Thymus (tissue), 11 donors: Measurements from ENCODE around the gene WFDC9. TPM values are rescaled to one million over a fixed set of nuclear protein-coding genes. Genes with fewer than 3 reads are reported as not detected.
"Not testable (repeated sequence)": the region's sequence is repeated elsewhere in the genome, so short reads cannot be mapped to it uniquely, and the experiment has no call there.

Source experiments
- DNase-seq, 9 donors: peaks; one replicate each; pipeline ENCODE4 v3.0.0-alpha.2; 2013; ENCODE audit warnings: low spot score in 9 of 9, low read depth in 6 of 9, missing footprints in 1 of 9
- H3K27ac ChIP-seq, 2 donors: one replicate each; pipeline ENCODE4 v1.5.1; 2013; ENCODE audit warnings: control low read depth in 1 of 2, low read depth in 1 of 2, low read length in 1 of 2, mild to moderate bottlenecking in 1 of 2, moderate library complexity in 1 of 2
- H3K27me3 ChIP-seq, 2 donors: one replicate each; pipeline ENCODE4 v1.5.1; 2013; ENCODE audit warnings: low read length in 1 of 2; ENCODE audit not compliant: control insufficient read depth in 2 of 2, insufficient read depth in 1 of 2
- H3K36me3 ChIP-seq, 2 donors: one replicate each; pipeline ENCODE4 v1.5.1; 2013; ENCODE audit warnings: low read length in 1 of 2, mild to moderate bottlenecking in 1 of 2, moderate library complexity in 1 of 2; ENCODE audit not compliant: control insufficient read depth in 2 of 2, insufficient read depth in 2 of 2
- H3K4me1 ChIP-seq, 2 donors: one replicate each; pipeline ENCODE4 v1.5.1; 2013; ENCODE audit warnings: low read length in 2 of 2; ENCODE audit not compliant: control insufficient read depth in 2 of 2, insufficient read depth in 2 of 2
- H3K4me3 ChIP-seq, 2 donors: one replicate each; pipeline ENCODE4 v1.5.1; 2013; ENCODE audit warnings: low read length in 2 of 2, control low read depth in 1 of 2, mild to moderate bottlenecking in 1 of 2
- H3K9me3 ChIP-seq, 2 donors: one replicate each; pipeline ENCODE4 v1.5.1; 2013; ENCODE audit warnings: low read length in 1 of 2, mild to moderate bottlenecking in 1 of 2; ENCODE audit not compliant: control insufficient read depth in 2 of 2, insufficient read depth in 1 of 2
- WGBS: extraction: QIAGEN DNeasy Blood & Tissue Kit; methylation state at CpG from one replicate; pipeline ENCODE4 v1.1.7; 2013; 5-methylcytosine and 5-hydroxymethylcytosine counted together
- polyA plus RNA-seq: library from polyadenylated mRNA; stranded (reverse); fragments of 200-250 nt; gene quantifications from one replicate; pipeline ENCODE4 v1.2.3, GENCODE V29; 2013
- total RNA-seq: library from RNA; stranded (reverse); fragments of 120-200 nt; gene quantifications from one replicate; pipeline ENCODE4 v1.2.4, GENCODE V29; 2013
- donor health status: healthy.

WFDC9 gene
- total and polyA plus RNA-seq, 2 donors = not detected

DNA sequence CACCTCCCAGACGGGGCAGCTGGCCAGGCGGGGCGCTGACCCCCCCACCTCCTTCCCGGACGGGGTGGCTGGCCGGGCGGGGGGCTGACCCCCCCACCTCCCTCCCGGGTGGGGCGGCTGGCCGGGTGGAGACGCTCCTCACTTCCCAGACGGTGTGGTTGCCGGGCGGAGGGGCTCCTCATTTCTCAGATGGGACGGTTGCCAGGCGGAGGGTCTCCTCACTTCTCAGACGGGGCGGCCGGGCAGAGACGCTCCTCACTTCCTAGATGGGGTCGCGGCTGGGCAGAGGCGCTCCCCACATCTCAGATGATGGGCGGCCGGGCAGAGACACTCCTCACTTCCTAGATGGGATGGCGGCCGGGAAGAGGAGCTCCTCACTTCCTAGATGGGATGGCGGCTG is 14.8 kb upstream of the WFDC9 start:
- not testable (repeated sequence) for H3K27me3 ChIP-seq, H3K9me3 ChIP-seq, DNase-seq, H3K4me1 ChIP-seq, H3K27ac ChIP-seq, H3K36me3 ChIP-seq, H3K4me3 ChIP-seq
- WGBS = 94% methylated on average over 28 of the region's 28 CpGs

DNA sequence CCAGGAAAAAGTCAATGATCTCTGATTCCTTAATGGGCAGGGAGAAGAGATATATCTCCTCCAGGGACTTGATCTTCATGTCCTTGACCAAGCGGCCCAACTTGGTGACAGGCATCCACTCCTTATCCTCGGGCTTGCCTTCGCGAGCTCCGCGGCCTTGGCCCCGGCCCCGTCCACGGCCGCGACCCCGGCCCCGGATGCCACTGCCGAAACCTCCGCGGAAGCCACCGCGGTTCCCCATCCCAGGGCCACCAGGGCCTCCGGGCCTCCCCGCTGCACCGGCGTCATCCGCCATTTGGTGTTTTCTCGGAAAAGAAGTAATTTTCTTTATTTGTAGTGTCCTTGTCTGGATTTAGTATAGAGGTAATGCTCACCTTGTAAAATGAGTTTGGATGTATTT is 10.0 kb upstream of the WFDC9 start:
- H3K9me3 ChIP-seq, H3K4me3 ChIP-seq, H3K27ac ChIP-seq, H3K36me3 ChIP-seq, H3K4me1 ChIP-seq, H3K27me3 ChIP-seq, DNase-seq: not testable (repeated sequence)
- 98% methylated on average over 24 of the region's 24 CpGs for WGBS

DNA sequence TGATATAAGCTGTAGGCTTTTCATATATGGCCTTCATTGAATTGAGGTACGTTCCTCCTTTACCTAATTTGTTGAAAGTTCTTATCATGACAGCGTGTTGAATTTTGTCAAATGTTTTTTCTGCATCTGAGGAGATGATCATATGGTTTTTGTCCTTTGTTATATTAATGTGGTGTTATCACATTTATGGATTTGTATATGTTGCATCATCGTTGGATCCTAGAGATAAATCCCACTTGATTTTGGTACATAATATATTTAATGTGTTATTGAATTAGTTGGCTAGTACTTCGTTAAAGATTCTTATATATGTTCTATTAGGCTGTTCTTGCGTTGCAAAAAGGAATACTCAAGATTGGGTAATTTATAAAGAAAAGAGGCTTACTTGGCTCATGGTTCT is 8.6 kb upstream of the WFDC9 start:
- Histone ChIP-seq H3K4me3 (no peak overlapping the region), H3K27me3 (no peaks in the 10 kb centered on the region), H3K27ac (no peak overlapping the region), H3K36me3 (no peaks in the 10 kb centered on the region), H3K4me1 (no peaks in the 10 kb centered on the region), H3K9me3 (no peaks in the 10 kb centered on the region)
- WGBS = 92% methylated on average over 5 of the region's 5 CpGs
- no peak for DNase-seq

DNA sequence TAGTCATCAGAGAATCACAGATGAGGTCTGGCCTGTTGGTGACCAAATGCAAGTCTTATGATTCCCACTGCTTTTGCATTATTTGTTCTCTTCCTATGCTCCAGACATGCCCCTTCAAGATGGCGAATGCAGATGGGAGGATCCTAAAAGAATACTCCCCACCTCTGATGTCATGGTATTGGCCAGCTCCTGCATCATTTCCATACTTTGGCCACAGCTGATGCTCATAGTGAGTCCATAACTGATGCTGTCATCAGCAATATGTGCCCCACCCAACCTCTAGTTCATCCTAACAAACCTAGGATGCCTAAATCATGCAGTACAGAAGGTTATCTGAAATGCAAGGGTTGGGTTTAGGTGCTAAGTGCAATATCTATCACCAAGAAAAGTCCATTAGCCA is 5.4 kb upstream of the WFDC9 start:
- WGBS = 100% methylated on average over 1 of the region's 1 CpG
- Histone ChIP-seq H3K27me3 (no peaks in the 10 kb centered on the region), H3K9me3 (no peaks in the 10 kb centered on the region), H3K36me3 (no peaks in the 10 kb centered on the region), H3K4me3 (no peak overlapping the region), H3K4me1 (no peaks in the 10 kb centered on the region), H3K27ac (no peak overlapping the region)
- DNase-seq = no peak

DNA sequence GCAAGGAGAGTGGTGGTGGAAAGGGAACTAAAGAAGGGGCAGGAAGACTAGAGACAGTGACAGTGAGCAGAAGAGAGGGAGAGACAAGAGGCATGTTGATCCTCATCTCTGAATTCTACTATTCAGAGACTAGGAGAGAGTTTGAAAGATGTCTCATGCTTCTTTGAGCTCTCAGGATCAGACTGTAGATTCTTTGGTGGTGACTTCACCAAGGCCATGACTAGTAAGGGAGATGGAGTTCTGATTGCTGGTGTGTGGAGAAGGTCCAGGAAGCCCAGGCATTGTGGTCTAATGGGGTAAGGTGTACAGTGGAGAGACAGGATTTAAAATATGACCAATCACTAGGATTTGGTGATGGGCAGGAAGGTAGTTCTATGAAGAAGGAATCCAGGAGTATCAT is 713 bp downstream of the WFDC9 start:
- DNase-seq = no peak
- H3K9me3 ChIP-seq = no peaks in the 10 kb centered on the region
- no peaks in the 10 kb centered on the region for H3K27me3 ChIP-seq
- no peak overlapping the region for H3K4me3 ChIP-seq
- H3K4me1 ChIP-seq = no peaks in the 10 kb centered on the region
- no peak overlapping the region for H3K27ac ChIP-seq
- no peaks in the 10 kb centered on the region for H3K36me3 ChIP-seq

DNA sequence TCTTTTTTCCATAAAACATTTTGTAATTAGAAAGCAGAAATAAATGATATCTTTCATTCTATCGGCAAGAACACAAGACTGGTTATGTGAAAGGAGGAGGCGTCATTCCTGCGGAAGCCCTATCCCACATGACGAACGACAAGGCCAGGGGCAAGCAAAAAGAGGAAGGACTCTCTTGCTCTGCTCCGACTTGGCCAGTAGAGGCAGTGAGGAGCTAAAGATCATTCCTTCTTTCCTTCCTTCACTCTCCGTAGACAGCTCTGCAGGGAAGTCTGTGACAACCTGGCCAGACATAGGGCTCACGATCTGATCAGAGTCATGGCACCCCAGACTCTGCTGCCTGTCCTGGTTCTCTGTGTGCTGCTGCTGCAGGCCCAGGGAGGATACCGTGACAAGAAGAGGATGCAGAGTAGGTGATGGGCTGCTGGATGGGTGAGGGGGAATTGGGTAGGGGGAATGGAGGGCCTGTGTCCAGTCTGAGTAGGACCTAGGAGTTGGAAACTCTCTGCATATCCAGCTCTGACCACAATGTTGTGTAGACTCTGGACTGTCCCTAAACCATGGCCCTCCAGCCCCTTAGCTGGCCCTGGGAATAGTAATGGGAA is 1.5 kb downstream of the WFDC9 start, which contains the start of gene WFDC10A:
Gene WFDC10A, plus strand, starts transcription at position 244 of the 605 bp plus-strand sequence. Its CDS starts 75 bp downstream, at position 319.
- peak in 2 of 9 donors; percentile 7 to 12 for DNase-seq
- H3K36me3 ChIP-seq = no peaks in the 10 kb centered on the region
- H3K9me3 ChIP-seq = no peaks in the 10 kb centered on the region
- no peaks in the 10 kb centered on the region for H3K4me1 ChIP-seq
- H3K27ac ChIP-seq = no peak within 1 kb of the TSS
- H3K27me3 ChIP-seq = no peaks in the 10 kb centered on the region
- no peak within 1 kb of the TSS for H3K4me3 ChIP-seq
- 12% methylated on average over 9 of the region's 9 CpGs for WGBS

DNA sequence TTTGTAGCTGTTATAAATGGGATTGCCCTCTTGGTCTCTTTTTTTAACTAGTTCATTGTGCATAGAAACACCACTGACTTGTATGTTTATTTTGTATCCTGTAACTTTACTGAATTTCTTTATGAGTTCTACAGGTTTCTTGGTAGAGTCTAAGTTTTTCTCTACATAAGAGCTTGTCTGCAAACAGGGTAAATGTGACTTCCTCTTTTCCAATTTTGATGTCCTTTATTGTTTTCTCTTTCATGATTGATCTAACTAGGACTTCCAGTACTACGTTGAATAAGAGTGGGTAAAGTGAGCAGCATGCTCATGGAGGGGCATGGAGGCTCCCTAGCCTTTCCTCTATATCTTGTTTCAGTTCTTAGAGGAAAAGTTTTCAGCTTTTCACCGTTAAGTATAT is 4.5 kb downstream of the WFDC9 start:
- DNase-seq = no peak
- Histone ChIP-seq H3K4me1 (no peaks in the 10 kb centered on the region), H3K9me3 (no peaks in the 10 kb centered on the region), H3K36me3 (no peaks in the 10 kb centered on the region), H3K27me3 (no peaks in the 10 kb centered on the region), H3K27ac (no peak overlapping the region), H3K4me3 (no peak overlapping the region)
- WGBS = 63% methylated on average over 2 of the region's 2 CpGs

DNA sequence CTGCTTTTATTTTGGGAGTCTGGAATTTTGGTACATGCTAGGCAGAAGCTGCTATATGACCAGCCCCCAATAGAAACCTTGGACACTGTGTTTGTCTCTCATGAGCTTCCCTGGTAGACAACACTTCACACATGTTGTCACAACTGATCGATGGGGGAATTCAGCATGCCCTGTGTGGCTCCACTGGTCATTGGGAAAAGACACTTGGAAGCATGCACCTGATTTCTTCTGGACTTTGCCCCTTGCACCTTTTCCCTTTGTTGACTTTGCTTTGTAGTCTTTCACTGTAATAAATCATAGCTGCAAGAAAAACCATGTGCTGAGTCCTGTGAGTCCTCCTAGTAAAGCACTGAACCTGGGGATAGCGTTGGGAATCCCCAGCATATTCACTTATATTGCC is 9.5 kb downstream of the WFDC9 start:
- no peak for DNase-seq

DNA sequence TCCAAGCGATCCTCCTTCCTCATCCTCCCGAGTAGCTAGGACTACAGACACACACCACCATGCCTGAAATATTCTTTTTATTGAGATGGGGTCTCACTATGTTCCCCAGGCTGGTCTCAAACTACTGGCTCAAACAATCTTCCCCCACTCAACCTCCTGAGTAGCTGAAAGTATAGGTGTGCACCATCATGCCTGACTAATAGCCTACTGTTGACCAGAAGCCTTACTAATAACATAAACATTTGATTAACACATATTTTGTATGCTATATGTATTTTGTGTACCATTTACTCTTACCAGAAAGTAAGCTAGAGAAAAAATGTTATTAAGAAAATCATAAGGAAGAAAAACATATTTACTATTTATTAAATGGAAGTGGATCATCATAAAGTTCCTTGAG is 13.5 kb downstream of the WFDC9 start:
- Histone ChIP-seq H3K4me3 (no peak overlapping the region), H3K36me3 (no peaks in the 10 kb centered on the region), H3K27ac (no peak overlapping the region), H3K27me3 (no peaks in the 10 kb centered on the region), H3K9me3 (no peaks in the 10 kb centered on the region), H3K4me1 (no peaks in the 10 kb centered on the region)
- no peak for DNase-seq
- WGBS = 97% methylated on average over 2 of the region's 2 CpGs

More for the DNA sequence above, 9.5 kb downstream of the WFDC9 start:
- Histone ChIP-seq H3K36me3 (no peaks in the 10 kb centered on the region), H3K4me1 (no peaks in the 10 kb centered on the region), H3K4me3 (no peak overlapping the region), H3K27me3 (no peaks in the 10 kb centered on the region), H3K9me3 (no peaks in the 10 kb centered on the region), H3K27ac (no peak overlapping the region)
- 93% methylated on average over 2 of the region's 2 CpGs for WGBS

DNA sequence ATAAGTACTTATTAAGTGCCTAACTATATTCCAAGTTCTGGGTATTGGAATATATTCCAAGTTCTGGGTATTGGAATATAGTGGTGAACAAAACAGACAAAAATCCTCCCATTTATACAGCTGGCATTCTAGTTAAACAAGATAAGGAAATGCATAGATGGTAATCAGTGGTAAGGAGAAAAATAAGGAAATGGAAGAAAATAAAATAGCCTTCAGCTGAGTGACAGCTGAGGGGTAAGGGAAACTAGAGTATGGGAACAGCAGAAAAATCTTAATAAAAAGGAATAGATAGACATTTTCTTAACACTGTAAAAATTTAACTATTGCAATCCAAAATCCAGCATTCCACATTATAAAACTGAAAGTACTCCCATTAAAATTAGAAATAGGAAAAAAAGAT is 18.8 kb downstream of the WFDC9 start:
- H3K4me3 ChIP-seq = no peak overlapping the region
- DNase-seq = no peak
- H3K36me3 ChIP-seq = no peaks in the 10 kb centered on the region
- no peak overlapping the region for H3K27ac ChIP-seq
- no peaks in the 10 kb centered on the region for H3K27me3 ChIP-seq
- no peaks in the 10 kb centered on the region for H3K9me3 ChIP-seq
- no peaks in the 10 kb centered on the region for H3K4me1 ChIP-seq
